ENCODE data around the gene CEP290. TPM values are rescaled to one million over a fixed set of nuclear protein-coding genes. Genes with fewer than 3 reads are reported as not detected.

CEP290 gene
- total and polyA plus RNA-seq, 4 donors: 1.0 to 4.7 (median 4.0) TPM

DNA sequence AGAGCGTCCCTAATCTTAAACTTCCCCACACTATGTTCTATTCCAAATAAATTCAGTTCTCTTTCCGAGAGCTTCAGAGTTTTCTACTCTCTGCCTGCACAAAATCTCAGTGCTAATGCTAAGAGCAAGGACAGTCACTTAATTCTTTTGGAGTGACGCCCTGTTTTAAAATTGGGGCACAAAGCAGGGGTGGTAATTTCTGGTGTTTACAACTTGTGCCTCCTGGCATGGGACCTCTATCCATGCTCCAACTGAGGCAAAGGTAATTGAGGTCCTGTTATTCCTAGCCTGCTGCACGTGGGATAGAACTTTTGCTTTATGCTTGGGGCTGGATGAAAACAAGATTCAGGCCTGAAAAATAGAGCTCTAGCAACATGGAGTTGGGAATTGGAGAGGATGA lies 135.5 kb downstream of the CEP290 start:
- Histone ChIP-seq H3K27me3 (ENCODE audit: control insufficient read depth in 4 of 4, insufficient read depth in 4 of 4, low read length in 3 of 4) (no peaks in the 10 kb centered on the region), H3K36me3 (ENCODE audit: control insufficient read depth in 4 of 4, insufficient read depth in 3 of 4, low read depth in 1 of 4, low read length in 3 of 4) (no peaks in the 10 kb centered on the region), H3K4me1 (ENCODE audit: control insufficient read depth in 4 of 4, insufficient read depth in 4 of 4, low read length in 3 of 4) (no peaks in the 10 kb centered on the region), H3K4me3 (ENCODE audit: low read depth in 1 of 3, low read length in 3 of 3) (no peak overlapping the region), H3K9ac (ENCODE audit: low read depth in 1 of 2, low read length in 2 of 2) (no peak overlapping the region), H3K9me3 (ENCODE audit: control insufficient read depth in 4 of 4, low read length in 3 of 4) (no peaks in the 10 kb centered on the region), H3K27ac (ENCODE audit: low read depth in 1 of 2, low read length in 2 of 2) (no peak overlapping the region)
- TF ChIP-seq SP1 (IDR thresholded peaks at IDR 0.05) (no peak), EGR1 (IDR thresholded peaks at IDR 0.05; ENCODE audit: low read depth in 2 of 2) (no peak)
- TF ChIP-seq, protein P1, sequence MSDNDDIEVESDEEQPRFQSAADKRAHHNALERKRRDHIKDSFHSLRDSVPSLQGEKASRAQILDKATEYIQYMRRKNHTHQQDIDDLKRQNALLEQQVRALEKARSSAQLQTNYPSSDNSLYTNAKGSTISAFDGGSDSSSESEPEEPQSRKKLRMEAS (IDR thresholded peaks at IDR 0.05): no peak
- TF ChIP-seq, protein P2, sequence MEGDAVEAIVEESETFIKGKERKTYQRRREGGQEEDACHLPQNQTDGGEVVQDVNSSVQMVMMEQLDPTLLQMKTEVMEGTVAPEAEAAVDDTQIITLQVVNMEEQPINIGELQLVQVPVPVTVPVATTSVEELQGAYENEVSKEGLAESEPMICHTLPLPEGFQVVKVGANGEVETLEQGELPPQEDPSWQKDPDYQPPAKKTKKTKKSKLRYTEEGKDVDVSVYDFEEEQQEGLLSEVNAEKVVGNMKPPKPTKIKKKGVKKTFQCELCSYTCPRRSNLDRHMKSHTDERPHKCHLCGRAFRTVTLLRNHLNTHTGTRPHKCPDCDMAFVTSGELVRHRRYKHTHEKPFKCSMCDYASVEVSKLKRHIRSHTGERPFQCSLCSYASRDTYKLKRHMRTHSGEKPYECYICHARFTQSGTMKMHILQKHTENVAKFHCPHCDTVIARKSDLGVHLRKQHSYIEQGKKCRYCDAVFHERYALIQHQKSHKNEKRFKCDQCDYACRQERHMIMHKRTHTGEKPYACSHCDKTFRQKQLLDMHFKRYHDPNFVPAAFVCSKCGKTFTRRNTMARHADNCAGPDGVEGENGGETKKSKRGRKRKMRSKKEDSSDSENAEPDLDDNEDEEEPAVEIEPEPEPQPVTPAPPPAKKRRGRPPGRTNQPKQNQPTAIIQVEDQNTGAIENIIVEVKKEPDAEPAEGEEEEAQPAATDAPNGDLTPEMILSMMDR (IDR thresholded peaks at IDR 0.05; ENCODE audit: low read depth, low read length, missing input control): no peak
- DNase-seq (ENCODE audit: low spot score): no peak
- WGBS: 83% methylated on average over 4 of the region's 4 CpGs

DNA sequence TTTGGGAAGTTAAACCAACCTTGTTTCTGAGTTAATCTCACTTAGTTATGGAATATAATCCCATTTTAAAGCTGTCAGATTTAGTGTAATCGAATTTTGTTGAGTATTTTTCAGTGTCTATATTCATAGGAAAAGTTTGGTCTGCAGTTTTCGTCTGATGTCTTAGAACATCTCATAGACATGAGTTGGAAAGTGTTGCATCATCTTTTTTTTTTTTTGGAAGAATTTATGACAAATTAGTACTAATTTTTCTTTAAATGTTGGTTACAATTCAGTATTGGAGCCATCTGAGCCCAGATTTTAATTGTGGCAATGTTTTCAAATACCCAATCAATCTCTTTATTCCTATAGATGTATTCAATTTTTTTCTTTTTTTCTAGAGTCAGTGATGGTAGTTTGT lies 140.6 kb downstream of the CEP290 start:
- 75% methylated on average over 2 of the region's 2 CpGs for WGBS
- Histone ChIP-seq H3K36me3 (ENCODE audit: control insufficient read depth in 4 of 4, insufficient read depth in 3 of 4, low read depth in 1 of 4, low read length in 3 of 4) (no peaks in the 10 kb centered on the region), H3K9ac (ENCODE audit: low read depth in 1 of 2, low read length in 2 of 2) (no peak overlapping the region), H3K9me3 (ENCODE audit: control insufficient read depth in 4 of 4, low read length in 3 of 4) (no peaks in the 10 kb centered on the region), H3K4me3 (ENCODE audit: low read depth in 1 of 3, low read length in 3 of 3) (no peak overlapping the region), H3K4me1 (ENCODE audit: control insufficient read depth in 4 of 4, insufficient read depth in 4 of 4, low read length in 3 of 4) (no peaks in the 10 kb centered on the region), H3K27ac (ENCODE audit: low read depth in 1 of 2, low read length in 2 of 2) (no peak overlapping the region), H3K27me3 (ENCODE audit: control insufficient read depth in 4 of 4, insufficient read depth in 4 of 4, low read length in 3 of 4) (no peaks in the 10 kb centered on the region)
- TF ChIP-seq SP1 (IDR thresholded peaks at IDR 0.05) (no peak), FOXA1 (IDR thresholded peaks at IDR 0.05) (no peak), JUND (IDR thresholded peaks at IDR 0.05) (no peak), TAF1 (conservative IDR thresholded peaks at IDR 0.05) (no peak), RXRA (IDR thresholded peaks at IDR 0.05) (no peak), FOXA2 (IDR thresholded peaks at IDR 0.05) (no peak), HNF4G (IDR thresholded peaks at IDR 0.05) (no peak), GABPA (IDR thresholded peaks at IDR 0.05 in 1 of 2, conservative IDR thresholded peaks at IDR 0.05 in 1 of 2) (no peak), EGR1 (IDR thresholded peaks at IDR 0.05; ENCODE audit: low read depth in 2 of 2) (no peak), YY1 (IDR thresholded peaks at IDR 0.05) (no peak), NR2F2 (IDR thresholded peaks at IDR 0.05) (no peak), HNF4A (conservative IDR thresholded peaks at IDR 0.05) (no peak), RAD21 (IDR thresholded peaks at IDR 0.05) (no peak)
- TF ChIP-seq, protein P2 (IDR thresholded peaks at IDR 0.05; ENCODE audit: low read depth, low read length, missing input control): no peak
- TF ChIP-seq, protein P3, sequence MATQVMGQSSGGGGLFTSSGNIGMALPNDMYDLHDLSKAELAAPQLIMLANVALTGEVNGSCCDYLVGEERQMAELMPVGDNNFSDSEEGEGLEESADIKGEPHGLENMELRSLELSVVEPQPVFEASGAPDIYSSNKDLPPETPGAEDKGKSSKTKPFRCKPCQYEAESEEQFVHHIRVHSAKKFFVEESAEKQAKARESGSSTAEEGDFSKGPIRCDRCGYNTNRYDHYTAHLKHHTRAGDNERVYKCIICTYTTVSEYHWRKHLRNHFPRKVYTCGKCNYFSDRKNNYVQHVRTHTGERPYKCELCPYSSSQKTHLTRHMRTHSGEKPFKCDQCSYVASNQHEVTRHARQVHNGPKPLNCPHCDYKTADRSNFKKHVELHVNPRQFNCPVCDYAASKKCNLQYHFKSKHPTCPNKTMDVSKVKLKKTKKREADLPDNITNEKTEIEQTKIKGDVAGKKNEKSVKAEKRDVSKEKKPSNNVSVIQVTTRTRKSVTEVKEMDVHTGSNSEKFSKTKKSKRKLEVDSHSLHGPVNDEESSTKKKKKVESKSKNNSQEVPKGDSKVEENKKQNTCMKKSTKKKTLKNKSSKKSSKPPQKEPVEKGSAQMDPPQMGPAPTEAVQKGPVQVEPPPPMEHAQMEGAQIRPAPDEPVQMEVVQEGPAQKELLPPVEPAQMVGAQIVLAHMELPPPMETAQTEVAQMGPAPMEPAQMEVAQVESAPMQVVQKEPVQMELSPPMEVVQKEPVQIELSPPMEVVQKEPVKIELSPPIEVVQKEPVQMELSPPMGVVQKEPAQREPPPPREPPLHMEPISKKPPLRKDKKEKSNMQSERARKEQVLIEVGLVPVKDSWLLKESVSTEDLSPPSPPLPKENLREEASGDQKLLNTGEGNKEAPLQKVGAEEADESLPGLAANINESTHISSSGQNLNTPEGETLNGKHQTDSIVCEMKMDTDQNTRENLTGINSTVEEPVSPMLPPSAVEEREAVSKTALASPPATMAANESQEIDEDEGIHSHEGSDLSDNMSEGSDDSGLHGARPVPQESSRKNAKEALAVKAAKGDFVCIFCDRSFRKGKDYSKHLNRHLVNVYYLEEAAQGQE (IDR thresholded peaks at IDR 0.05): no peak
- TF ChIP-seq, protein P1 (IDR thresholded peaks at IDR 0.05): no peak
- TF ChIP-seq, protein P4, sequence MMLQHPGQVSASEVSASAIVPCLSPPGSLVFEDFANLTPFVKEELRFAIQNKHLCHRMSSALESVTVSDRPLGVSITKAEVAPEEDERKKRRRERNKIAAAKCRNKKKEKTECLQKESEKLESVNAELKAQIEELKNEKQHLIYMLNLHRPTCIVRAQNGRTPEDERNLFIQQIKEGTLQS (IDR thresholded peaks at IDR 0.05): no peak
- TF ChIP-seq, protein P5, sequence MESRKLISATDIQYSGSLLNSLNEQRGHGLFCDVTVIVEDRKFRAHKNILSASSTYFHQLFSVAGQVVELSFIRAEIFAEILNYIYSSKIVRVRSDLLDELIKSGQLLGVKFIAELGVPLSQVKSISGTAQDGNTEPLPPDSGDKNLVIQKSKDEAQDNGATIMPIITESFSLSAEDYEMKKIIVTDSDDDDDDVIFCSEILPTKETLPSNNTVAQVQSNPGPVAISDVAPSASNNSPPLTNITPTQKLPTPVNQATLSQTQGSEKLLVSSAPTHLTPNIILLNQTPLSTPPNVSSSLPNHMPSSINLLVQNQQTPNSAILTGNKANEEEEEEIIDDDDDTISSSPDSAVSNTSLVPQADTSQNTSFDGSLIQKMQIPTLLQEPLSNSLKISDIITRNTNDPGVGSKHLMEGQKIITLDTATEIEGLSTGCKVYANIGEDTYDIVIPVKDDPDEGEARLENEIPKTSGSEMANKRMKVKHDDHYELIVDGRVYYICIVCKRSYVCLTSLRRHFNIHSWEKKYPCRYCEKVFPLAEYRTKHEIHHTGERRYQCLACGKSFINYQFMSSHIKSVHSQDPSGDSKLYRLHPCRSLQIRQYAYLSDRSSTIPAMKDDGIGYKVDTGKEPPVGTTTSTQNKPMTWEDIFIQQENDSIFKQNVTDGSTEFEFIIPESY (IDR thresholded peaks at IDR 0.05): no peak
- DNase-seq (ENCODE audit: low spot score): no peak
